ENCODE measurements around the gene ITPRIP. TPM values are rescaled to one million over a fixed set of nuclear protein-coding genes. Genes with fewer than 3 reads are reported as not detected.

The ITPRIP gene
- total RNA-seq, 4 donors from 2014 or later, result 22.6 to 58.2 (median 39.9) TPM

DNA sequence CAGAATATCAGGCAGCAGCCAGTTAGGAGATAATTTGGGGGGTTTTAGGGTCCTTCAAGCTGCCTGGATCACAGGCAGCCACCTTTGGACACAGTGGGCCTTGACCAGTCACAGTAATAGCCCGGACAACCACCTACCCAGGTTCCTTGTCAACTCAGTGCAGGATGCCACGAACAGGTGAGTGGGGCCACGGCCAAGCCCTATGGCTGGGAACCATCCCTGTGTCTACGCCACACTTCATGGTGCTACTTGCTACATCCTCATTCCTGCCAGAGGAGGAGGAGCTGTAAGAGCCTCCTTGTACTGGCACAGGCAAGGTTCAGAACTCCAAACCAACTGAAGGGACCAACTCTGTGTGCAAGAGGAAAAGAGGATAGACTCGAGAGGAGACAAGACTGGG is 19.9 kb downstream of the ITPRIP start:
- Histone ChIP-seq H3K4me1 (peaks cover 0 to 73% (median 66%) of the 10 kb centered on the region in 4 donors), H3K27me3 (no peaks in the 10 kb centered on the region), H3K27ac (peak overlapping the region; percentile 39 to 97 (median 70)), H3K9me3 (no peaks in the 10 kb centered on the region), H3K36me3 (peaks cover 0 to 28% (median 24%) of the 10 kb centered on the region in 3 donors), H3K4me3 (no peak overlapping the region)
- TF ChIP-seq POLR2A (IDR thresholded peaks at IDR 0.05) (no peak), EP300 (IDR thresholded peaks at IDR 0.05) (no peak)
- TF ChIP-seq, protein P1, sequence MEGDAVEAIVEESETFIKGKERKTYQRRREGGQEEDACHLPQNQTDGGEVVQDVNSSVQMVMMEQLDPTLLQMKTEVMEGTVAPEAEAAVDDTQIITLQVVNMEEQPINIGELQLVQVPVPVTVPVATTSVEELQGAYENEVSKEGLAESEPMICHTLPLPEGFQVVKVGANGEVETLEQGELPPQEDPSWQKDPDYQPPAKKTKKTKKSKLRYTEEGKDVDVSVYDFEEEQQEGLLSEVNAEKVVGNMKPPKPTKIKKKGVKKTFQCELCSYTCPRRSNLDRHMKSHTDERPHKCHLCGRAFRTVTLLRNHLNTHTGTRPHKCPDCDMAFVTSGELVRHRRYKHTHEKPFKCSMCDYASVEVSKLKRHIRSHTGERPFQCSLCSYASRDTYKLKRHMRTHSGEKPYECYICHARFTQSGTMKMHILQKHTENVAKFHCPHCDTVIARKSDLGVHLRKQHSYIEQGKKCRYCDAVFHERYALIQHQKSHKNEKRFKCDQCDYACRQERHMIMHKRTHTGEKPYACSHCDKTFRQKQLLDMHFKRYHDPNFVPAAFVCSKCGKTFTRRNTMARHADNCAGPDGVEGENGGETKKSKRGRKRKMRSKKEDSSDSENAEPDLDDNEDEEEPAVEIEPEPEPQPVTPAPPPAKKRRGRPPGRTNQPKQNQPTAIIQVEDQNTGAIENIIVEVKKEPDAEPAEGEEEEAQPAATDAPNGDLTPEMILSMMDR (IDR thresholded peaks at IDR 0.05), result no peak
- 89 to 98% methylated on average over 5 of the region's 5 CpGs for WGBS, 2 donors
- peak; percentile 4 to 7 for DNase-seq (ENCODE audit: low spot score in 2 of 2)

DNA sequence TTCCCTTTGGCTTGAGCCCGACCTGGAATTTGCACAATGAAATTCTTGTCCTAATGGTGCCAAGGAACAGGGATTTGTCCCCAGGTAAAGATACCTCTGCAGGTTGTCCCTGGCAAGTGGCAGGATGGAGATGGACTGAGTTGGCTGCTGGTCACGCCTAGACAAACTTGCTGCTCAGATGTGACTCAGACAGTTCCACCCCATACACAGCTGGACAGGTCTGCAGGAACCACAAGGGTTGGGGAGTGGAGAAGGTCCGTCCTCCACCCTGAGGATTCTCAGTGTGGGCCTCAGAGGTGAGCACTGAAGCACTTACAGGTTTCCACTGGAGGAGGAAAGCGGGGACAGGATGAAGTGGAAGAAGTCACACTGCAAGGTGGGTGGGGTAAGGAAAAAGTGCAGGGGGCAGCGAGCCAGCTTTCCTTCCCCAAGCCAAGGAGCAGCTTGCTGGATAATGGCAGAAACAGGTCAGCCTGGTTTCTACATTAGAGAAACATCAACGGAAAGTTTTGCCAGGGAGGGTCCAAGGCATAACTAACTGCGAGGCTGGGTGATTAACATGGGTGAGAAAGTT is 20.5 kb downstream of the ITPRIP start:
- no peak overlapping the region for H3K4me3 ChIP-seq
- peaks cover 0 to 33% (median 29%) of the 10 kb centered on the region in 3 donors for H3K36me3 ChIP-seq
- H3K27ac ChIP-seq, result peak overlapping the region; percentile 21 to 97 (median 60)
- WGBS, 2 donors, result 79 to 83% methylated on average over 7 of the region's 7 CpGs
- TF ChIP-seq, protein P1 (IDR thresholded peaks at IDR 0.05), result no peak
- TF ChIP-seq EP300 (IDR thresholded peaks at IDR 0.05) (no peak), POLR2A (IDR thresholded peaks at IDR 0.05) (no peak)
- no peaks in the 10 kb centered on the region for H3K27me3 ChIP-seq
- H3K9me3 ChIP-seq, result no peaks in the 10 kb centered on the region
- DNase-seq (ENCODE audit: low spot score in 2 of 2), result peak in 1 of 2 donors; percentile 1
- peaks cover 0 to 72% (median 61%) of the 10 kb centered on the region in 4 donors for H3K4me1 ChIP-seq

DNA sequence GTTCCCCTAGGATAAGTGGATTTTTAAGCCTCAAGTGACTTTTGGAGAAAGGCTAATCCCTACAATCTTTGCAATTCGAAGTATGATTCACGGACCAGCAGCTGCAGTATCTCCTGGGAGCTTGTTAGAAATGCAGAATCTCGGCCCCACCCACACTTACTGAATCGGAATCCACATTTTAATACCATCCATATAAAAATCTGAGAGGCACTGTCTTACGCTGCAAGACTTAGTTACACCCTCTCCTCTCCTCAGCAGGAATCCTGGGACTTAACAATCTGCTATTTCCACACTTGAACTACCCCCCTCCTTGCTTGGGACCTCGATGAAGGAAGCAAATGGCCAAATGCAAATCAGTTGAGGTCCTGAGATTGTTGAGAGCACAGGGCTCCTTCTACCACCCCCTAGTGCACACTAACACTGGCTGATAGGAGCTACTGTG is 21.0 kb downstream of the ITPRIP start:
- Histone ChIP-seq H3K4me1 (peaks cover 0 to 72% (median 56%) of the 10 kb centered on the region in 4 donors), H3K9me3 (no peaks in the 10 kb centered on the region), H3K4me3 (no peak overlapping the region), H3K27me3 (no peaks in the 10 kb centered on the region), H3K27ac (peak overlapping the region; percentile 21 to 97 (median 61)), H3K36me3 (peaks cover 0 to 38% (median 33%) of the 10 kb centered on the region in 3 donors)
- WGBS, 2 donors, result 24 to 32% methylated on average over 6 of the region's 6 CpGs
- peak in 1 of 2 donors; percentile 42 for TF ChIP-seq EP300 (IDR thresholded peaks at IDR 0.05)
- TF ChIP-seq, protein P1 (IDR thresholded peaks at IDR 0.05), result no peak
- peak; percentile 24 to 51 for DNase-seq (ENCODE audit: low spot score in 2 of 2)

DNA sequence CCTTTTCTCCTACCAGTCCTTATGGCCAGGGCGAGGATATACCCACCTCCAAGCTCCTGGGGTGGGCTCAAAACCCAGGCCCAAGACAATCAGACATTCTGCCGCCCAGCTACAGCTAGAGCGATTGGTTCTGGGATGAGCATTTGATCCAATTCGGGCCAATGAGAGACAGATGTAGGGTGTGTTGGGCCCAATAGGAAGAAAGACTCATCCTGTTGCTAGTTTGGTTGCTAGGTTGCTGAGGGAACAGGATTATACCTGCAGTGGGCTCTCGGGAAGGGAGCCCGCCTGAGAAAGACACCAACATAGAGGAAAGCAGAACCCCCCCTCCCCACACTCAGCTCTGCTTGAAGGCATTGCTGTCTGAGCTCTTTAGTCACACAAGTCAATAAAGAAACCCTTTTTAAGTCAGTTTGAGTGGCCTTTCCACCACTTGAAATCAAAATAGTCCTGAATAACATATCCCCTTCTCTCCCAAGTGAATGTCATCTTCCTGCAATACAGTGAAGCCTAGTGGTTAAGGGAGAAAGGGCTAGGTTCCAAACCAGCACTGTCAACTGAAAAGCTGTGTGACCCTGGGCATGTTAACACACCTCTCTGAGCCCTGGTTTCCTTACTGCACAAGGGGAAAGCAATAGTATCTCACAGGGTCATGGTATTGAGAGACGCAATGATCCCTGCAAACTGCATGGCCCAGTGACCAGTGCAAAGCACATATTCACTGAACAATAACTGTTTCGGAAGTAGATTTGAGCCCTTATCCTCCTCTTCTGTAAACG is 21.8 kb downstream of the ITPRIP start:
- DNase-seq (ENCODE audit: low spot score in 2 of 2), result no peak
- Histone ChIP-seq H3K36me3 (peaks cover 0 to 38% (median 33%) of the 10 kb centered on the region in 3 donors), H3K4me3 (no peak overlapping the region), H3K27me3 (no peaks in the 10 kb centered on the region), H3K9me3 (no peaks in the 10 kb centered on the region), H3K27ac (peak overlapping the region in 3 of 4 donors; percentile 41 to 97 (median 58)), H3K4me1 (peaks cover 0 to 71% (median 50%) of the 10 kb centered on the region in 4 donors)
- TF ChIP-seq, protein P1 (IDR thresholded peaks at IDR 0.05), result no peak
- TF ChIP-seq EP300 (IDR thresholded peaks at IDR 0.05) (no peak), POLR2A (IDR thresholded peaks at IDR 0.05) (no peak)
- WGBS, 2 donors, result 86 to 88% methylated on average over 9 of the region's 9 CpGs

DNA sequence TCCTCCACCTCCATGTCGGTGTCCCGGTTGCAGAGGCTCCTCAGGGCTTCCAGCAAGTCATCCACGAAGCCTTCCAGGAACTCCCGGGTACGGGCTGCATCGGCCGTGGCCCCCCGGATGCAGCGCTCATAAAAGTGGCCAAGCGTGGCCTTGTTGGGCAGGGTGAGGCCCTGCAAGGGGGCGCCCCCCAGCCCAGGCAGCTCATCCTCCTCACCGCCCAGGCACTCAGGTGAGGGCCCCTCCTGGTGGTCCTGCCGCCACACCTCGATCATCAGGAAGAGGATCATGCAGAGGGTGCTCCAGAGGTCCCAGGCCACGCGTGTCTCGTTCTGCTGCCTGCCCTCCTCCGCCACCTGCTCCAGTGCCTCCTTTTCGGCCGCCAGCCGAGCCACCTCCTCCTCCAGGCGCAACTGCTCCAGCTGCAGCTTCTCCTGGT is 22.8 kb downstream of the ITPRIP start:
- 96 to 97% methylated on average over 15 to 22 of the region's 22 CpGs for WGBS, 2 donors
- no peak for TF ChIP-seq EP300 (IDR thresholded peaks at IDR 0.05)
- TF ChIP-seq, protein P1 (IDR thresholded peaks at IDR 0.05), result no peak
- TF ChIP-seq POLR2A (IDR thresholded peaks at IDR 0.05), result no peak
- Histone ChIP-seq H3K27ac (peak overlapping the region in 1 of 4 donors; percentile 97), H3K36me3 (peaks cover 0 to 47% (median 33%) of the 10 kb centered on the region in 3 donors), H3K9me3 (no peaks in the 10 kb centered on the region), H3K27me3 (no peaks in the 10 kb centered on the region), H3K4me1 (peaks cover 0 to 71% (median 43%) of the 10 kb centered on the region in 4 donors), H3K4me3 (no peak overlapping the region)
- DNase-seq (ENCODE audit: low spot score in 2 of 2), result no peak

Data from tibial nerve (tissue), 4 donors.